Suppressor macrophage (primary cell): Measurements from ENCODE around the gene AURKA.
A peak's percentile ranks its signal among the peaks of the same experiment; 100 is the strongest.
"Not testable (repeated sequence)": the region's sequence is repeated elsewhere in the genome, so short reads cannot be mapped to it uniquely, and the experiment has no call there.

Source experiments
- DNase-seq, 4 experiments: peaks; one replicate each; pipeline ENCODE4 v3.0.0-alpha.2; 2020 to 2022

The AURKA gene

GRCh38 chr20:56420940-56421688, 29.1 kb upstream of the AURKA start:
- DNase-seq, result peak in 1 of 4 experiments; percentile 29

- no peak for DNase-seq
These were observed 28.0 kb upstream of the AURKA start for GRCh38 chr20:56420028-56420427.

DNA sequence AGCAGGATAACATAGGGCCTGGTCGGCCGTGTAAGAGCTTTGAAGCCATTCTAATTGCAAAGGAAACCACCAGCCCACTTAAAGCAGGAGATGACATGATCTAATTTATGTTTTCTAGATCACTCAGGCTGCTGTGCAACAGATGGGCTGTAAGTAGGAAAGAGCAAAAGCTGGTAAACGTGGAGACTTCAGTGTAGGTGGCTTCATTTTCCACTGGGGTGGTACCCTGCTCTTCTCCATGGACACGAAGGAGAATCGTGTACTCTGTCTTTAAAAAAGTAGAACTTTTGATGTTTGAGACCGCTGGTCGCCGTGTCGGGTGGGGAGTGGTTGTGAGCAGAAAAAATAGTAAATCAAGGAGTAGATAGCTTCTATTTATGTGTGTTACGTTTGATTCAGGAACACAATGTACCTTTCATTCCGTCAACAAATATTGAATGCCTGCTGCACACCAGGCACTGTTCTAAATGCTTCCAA, 26.4 kb upstream of the AURKA start:
- peak in 3 of 4 experiments; percentile 27 to 61 (median 49) for DNase-seq

DNA sequence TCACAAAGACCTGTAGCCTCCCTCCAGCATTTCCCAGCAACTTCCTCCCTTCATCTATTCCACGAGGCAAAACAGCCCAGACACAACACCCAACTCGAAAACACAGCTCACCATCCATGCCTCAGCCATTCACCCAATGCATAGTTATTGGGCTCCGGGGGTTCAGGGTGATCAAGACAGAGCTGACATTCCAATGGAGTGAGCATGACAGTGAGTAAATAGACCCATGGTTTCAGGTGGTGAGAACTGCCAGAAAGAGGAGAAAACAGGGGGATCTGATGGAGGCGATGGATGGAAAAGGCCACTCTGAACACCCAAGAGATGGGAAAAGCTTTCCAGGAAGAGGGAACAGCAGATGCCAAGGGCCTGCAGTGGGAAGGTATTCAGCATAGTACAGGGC, 25.9 kb upstream of the AURKA start:
- DNase-seq, result no peak

DNA sequence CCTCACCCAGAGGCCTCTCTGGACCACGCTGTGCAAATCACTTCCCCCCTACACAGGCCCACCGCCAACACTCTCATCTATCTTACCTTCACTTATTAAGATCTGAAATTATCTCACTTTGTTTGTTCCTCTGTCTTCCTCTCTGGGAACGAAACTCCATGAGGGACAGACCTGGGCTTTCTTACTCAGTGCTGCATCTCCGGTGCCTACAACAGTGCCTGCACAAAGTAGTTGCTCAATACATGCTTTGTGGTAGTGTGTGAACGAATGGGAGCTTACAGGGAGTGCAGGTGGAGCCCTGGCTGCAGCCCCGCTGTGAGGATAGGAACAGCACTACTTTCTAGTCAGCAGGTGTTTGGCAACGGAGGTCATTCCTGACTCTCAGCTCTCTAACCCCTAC, 25.4 kb upstream of the AURKA start:
- DNase-seq, result no peak

- peak in 2 of 4 experiments; percentile 43 to 64 for DNase-seq
These were observed 23.1 kb upstream of the AURKA start for GRCh38 chr20:56414842-56415765.

DNA sequence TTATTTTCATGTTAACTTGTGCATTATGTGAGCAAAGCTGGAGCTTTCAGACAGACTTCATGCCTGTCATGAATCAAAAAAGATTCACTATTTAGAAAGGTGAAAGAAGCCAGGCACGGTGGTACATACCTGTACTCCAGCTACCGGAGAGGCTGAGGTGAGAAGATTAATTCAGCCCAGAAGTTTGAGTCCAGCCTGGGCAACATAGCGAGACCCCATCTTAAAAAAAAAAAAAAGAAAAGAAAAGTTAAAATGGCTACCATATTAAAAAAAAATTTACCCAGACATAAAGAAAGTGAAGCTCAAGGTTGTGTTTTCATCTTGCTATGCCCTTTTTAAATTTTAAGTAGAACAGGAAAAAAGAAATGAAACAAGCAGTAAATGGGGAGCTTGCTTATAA, 20.9 kb upstream of the AURKA start:
- no peak for DNase-seq

DNA sequence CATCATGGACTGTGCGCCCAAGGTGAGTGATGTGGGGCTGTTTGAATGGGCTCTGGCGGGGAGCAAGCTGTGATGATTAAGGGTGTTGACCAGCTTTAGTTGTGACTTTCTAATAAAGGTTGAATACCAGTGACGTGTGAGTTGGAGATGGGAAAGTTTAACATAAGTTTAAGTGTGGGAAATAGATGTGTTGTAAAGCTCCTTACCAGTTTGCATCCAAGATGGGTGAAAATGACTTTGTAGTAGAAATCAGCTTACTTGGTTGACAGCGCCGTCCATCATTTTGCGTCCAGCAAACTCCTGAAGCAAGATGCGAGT, 20.4 kb upstream of the AURKA start:
- DNase-seq, result no peak

- peak; percentile 78 to 94 (median 86) for DNase-seq
These were observed 19.9 kb upstream of the AURKA start, which contains the start of gene CASS4 for GRCh38 chr20:56411759-56412472. CASS4 (plus strand) TSS chr20:56412260; CDS start chr20:56412459, 199 bp downstream.

DNA sequence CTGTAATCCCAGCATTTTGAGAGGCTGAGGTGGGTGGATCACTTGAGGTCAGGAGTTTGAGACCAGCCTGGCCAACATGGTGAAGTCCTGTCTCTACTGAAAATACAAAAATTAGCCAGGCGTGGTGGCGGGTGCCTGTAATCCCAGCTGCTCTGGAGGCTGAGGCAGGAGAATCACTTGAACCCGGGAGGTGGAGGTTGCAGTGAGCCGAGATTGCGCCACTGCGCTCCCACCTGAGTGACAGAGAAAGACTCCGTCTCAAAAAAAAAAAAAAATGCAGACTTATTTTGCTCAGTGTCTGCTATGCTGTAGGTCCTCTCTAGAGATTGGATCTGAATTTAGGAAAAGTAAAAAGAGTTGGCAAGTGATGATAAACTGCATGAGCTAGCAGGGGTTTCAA, 19.3 kb upstream of the AURKA start:
- DNase-seq, result not testable (repeated sequence)

GRCh38 chr20:56409956-56410355, 17.9 kb upstream of the AURKA start:
- DNase-seq, result no peak

- peak; percentile 69 to 90 (median 80) for DNase-seq
These were observed 17.5 kb upstream of the AURKA start for GRCh38 chr20:56409521-56409920.

DNA sequence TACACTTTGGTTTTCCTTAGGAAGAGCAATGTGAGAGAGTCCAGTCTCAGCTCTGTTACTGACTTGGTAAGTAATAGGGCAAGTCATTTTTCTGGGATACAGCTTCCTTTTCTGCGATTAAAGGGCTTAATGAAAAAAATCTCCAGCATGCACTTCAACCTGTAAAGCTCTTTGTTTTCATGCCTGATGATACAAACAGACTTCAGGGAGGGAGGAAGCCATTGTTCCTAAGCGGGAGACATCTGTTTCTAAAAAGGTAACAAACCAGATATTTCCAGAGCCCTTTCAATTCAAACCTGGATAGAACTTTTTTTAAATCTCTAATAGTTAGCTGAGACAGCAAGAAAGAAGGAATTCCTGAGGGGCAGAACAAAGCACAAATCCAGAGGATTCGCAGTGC, 14.9 kb upstream of the AURKA start:
- DNase-seq, result no peak

- DNase-seq, result not testable (repeated sequence)
These were observed 13.3 kb upstream of the AURKA start for GRCh38 chr20:56405356-56405755.

GRCh38 chr20:56403465-56403864, 11.4 kb upstream of the AURKA start:
- DNase-seq, result no peak

GRCh38 chr20:56400001-56400640, 8.1 kb upstream of the AURKA start:
- peak; percentile 88 to 93 (median 89) for DNase-seq

- no peak for DNase-seq
These were observed 3.2 kb upstream of the AURKA start for GRCh38 chr20:56395166-56395565.

DNA sequence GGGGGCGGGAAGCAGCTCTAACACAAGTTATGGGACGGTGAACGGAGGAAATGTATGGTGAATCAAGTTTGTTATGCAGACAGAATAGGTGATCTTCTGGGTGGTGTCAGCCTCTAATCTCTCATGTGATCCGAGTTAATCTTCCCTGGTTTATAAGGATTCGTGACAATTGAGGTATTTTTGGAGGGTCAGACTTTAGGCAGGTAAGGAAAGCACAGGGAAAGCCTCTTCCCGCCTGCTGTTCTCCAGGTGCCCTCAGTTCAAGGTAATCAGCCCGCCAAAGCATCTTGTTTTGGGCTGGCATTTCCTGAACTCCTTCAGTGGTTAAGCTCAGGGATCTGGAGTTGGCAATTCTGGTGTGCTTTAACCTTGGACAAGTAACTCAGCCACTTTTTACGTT, 1.6 kb upstream of the AURKA start:
- no peak for DNase-seq

DNA sequence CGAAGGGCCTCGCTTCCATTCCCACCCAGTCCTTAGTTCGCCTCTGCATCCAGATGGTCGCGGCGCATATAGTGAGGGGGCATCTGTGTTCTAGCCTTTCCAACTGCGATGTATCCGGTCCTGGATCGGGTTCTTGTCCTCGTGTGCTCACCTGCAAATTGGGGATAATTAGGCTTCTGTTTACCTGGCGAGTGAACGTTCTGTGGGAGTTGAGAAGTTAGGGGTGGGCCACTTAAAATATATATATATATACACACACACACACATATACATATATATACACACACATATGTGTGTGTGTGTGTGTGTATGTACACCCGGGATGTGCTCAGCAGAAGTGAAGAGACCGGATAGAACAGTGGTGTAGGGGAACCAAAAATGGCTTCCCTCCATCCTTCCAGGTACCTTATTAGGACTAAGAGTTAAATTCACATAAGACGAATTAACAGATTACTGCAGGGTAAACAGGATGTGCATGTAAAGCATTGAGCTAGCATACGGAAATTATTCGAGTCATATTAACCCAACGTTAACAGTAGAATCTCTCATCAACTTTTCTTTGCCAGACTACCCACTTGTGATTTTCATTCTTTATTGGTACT, 967 bp upstream of the AURKA start:
- DNase-seq, result no peak

DNA sequence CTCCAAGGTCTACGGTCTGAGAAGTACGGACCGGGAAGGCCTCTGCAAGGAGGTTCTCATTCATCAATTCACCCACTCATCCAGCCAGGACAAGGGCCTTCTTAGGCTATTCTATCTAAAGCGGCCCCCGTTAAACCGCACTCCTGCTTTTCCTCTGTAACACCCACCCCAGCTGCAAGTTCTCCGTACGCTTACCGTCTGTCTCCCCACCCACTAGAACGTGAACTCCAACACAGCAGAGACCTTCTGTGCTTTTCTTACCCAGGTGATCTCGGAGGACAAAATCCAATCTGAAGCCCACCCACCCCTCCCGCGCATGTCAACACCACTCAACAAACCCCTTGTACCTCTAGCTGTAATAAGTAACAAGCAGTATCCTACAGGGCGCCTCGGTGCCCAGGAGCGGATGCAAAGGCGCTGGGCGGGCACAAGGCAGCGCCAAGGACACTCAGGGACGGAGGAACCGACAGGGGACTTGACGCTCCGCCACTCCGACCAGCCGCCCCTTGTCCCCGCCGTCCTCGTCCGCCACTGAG, 351 bp downstream of the AURKA start:
- DNase-seq, result peak in 1 of 4 experiments; percentile 10

DNA sequence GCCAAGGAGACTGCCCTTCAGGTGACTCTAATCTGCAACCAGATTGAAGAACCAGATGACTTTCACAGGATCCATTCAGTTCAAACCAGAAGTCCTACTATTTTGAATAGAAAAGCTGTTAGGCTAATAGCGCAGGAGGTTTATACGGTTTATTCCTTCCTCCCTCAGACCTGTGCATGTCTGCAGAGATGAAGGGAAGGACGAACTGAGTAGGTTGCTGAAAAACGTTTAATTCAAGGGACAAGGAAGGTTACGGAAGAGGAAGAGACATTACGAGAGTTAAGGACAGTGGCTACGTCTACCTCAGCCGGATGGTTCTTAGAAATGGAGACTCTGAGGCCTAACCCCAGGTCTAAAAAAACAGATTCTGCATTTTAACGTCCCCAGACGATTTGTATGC, 978 bp downstream of the AURKA start:
- DNase-seq, result peak in 2 of 4 experiments; percentile 8 to 36

GRCh38 chr20:56390396-56390795, 1.6 kb downstream of the AURKA start:
- DNase-seq, result not testable (repeated sequence)
